ENCODE measurements around the gene ZIC4. TPM values are rescaled to one million over a fixed set of nuclear protein-coding genes. Genes with fewer than 3 reads are reported as not detected.

ZIC4 gene
- total RNA-seq, 1 donor from 2014 or later = not detected

GRCh38 chr3:147418371-147418781, 12.0 kb upstream of the ZIC4 start:
- no peak for DNase-seq (ENCODE audit: low read depth in 2 of 2)

- no peak for DNase-seq (ENCODE audit: low read depth in 2 of 2)
Measured at GRCh38 chr3:147417551-147418295, 11.4 kb upstream of the ZIC4 start.

- no peak for DNase-seq (ENCODE audit: low read depth in 2 of 2)
Measured at GRCh38 chr3:147416931-147417330, 10.6 kb upstream of the ZIC4 start.

GRCh38 chr3:147415874-147416273, 9.5 kb upstream of the ZIC4 start:
- no peak for DNase-seq (ENCODE audit: low read depth in 2 of 2)

GRCh38 chr3:147415286-147415685, 8.9 kb upstream of the ZIC4 start:
- DNase-seq (ENCODE audit: low read depth in 2 of 2) = no peak

GRCh38 chr3:147414390-147415138, 8.2 kb upstream of the ZIC4 start:
- no peak for DNase-seq (ENCODE audit: low read depth in 2 of 2)

- no peak for DNase-seq (ENCODE audit: low read depth in 2 of 2)
Measured at GRCh38 chr3:147413686-147414389, 7.5 kb upstream of the ZIC4 start.

- no peak for DNase-seq (ENCODE audit: low read depth in 2 of 2)
Measured at GRCh38 chr3:147412917-147413685, 6.8 kb upstream of the ZIC4 start.

- DNase-seq (ENCODE audit: low read depth in 2 of 2) = no peak
Measured at GRCh38 chr3:147412261-147412916, 6.0 kb upstream of the ZIC4 start.

GRCh38 chr3:147411815-147412241, 5.5 kb upstream of the ZIC4 start:
- DNase-seq (ENCODE audit: low read depth in 2 of 2) = no peak

- no peak for DNase-seq (ENCODE audit: low read depth in 2 of 2)
Measured at GRCh38 chr3:147411238-147411814, 5.0 kb upstream of the ZIC4 start.

GRCh38 chr3:147410526-147411237, 4.3 kb upstream of the ZIC4 start:
- peak in 1 of 2 donors; percentile 16 for DNase-seq (ENCODE audit: low read depth in 2 of 2)

- no peak for DNase-seq (ENCODE audit: low read depth in 2 of 2)
Measured at GRCh38 chr3:147410116-147410525, 3.8 kb upstream of the ZIC4 start.

- DNase-seq (ENCODE audit: low read depth in 2 of 2) = no peak
Measured at GRCh38 chr3:147409143-147410115, 3.1 kb upstream of the ZIC4 start, which contains the start of gene ZIC1. Gene ZIC1 (plus strand): TSS chr3:147409365. CDS start chr3:147410113, 748 bp downstream.

GRCh38 chr3:147408188-147409100, 2.1 kb upstream of the ZIC4 start:
- no peak for DNase-seq (ENCODE audit: low read depth in 2 of 2)

GRCh38 chr3:147407498-147408187, 1.3 kb upstream of the ZIC4 start:
- no peak for DNase-seq (ENCODE audit: low read depth in 2 of 2)

GRCh38 chr3:147407114-147407497, 763 bp upstream of the ZIC4 start:
- no peak for DNase-seq (ENCODE audit: low read depth in 2 of 2)
